Suprapubic skin (tissue), 3 donors: ENCODE data around the gene KCND3.

Source experiments
- CTCF ChIP-seq, 2 donors: fragments of 200-600 bp in 1 of 2; fragments of 450-650 bp in 1 of 2; sonication (generic) in 1 of 2; IDR thresholded peaks; one replicate each; pipeline ENCODE4 v1.5.1; 2016 to 2019; ENCODE audit warnings: antibody characterized with exemption in 2 of 2, mild to moderate bottlenecking in 1 of 2, moderate library complexity in 1 of 2
- POLR2AphosphoS5 ChIP-seq, 3 donors: sonication (generic); formaldehyde crosslinking; IDR thresholded peaks; one replicate each; pipeline ENCODE4 v1.6.1; 2017; ENCODE audit warnings: antibody characterized with exemption in 3 of 3

GRCh38 chr1:111777301-111777700 lies 212.2 kb downstream of the KCND3 start:
- TF ChIP-seq CTCF (IDR thresholded peaks at IDR 0.05) (no peak), POLR2AphosphoS5 (IDR thresholded peaks at IDR 0.05) (no peak)
